K562 (cell line): ENCODE measurements around the gene SORBS2. TPM values are rescaled to one million over a fixed set of nuclear protein-coding genes. Genes with fewer than 3 reads are reported as not detected.
A peak's percentile ranks its signal among the peaks of the same experiment; 100 is the strongest.

Experiments
- ATAC-seq: fragments of 200-7000 bp; cut with Tn5 transposase; 3 replicates; pipeline ENCODE4 v1.9.1; 2020; ENCODE audit warnings: moderate library complexity
- BruUV-seq: library from RNA; stranded (reverse); fragments of 400-500 nt; replicated peaks from 2 replicates; lab custom pipeline; 2021; lab: Mats Ljungman, UMichigan
- CTCF ChIA-PET: fragments of 300-600 bp; formaldehyde crosslinking; extraction: SDS; loops from one replicate; lab custom pipeline; 2021; ENCODE audit warnings: low intra/inter-chr PET ratio; lab: Yijun Ruan, JAX
- POLR2A ChIA-PET: fragments of 300-600, 350-650 bp; sonication (Branson Sonifier 250); formaldehyde crosslinking; extraction: SDS; loops from one replicate; lab custom pipeline; 2021; ENCODE audit warnings: antibody characterized with exemption, inconsistent platforms; lab: Yijun Ruan, JAX
- DNase-seq, 4 experiments: peaks; one replicate each; pipeline versions ENCODE4 v3.0.0 to v3.0.0-alpha.2; 2011 to 2018; ENCODE audit warnings: low spot score in 3 of 4, mixed read lengths in 3 of 4; ENCODE audit errors: extremely low read depth in 1 of 4
- FAIRE-seq: peaks from 2 replicates; lab custom pipeline; 2011; peaks lifted over from hg19 to GRCh38; lab: Jason Lieb, UNC
- H2AFZ ChIP-seq: 2 replicates; pipeline ENCODE4 v1.6.0; 2011; ENCODE audit warnings: low read depth, low read length, control low read depth, inconsistent platforms
- H3K27ac ChIP-seq: fragments of 200-600 bp; 3 replicates; pipeline ENCODE4 v1.8.0; 2011; ENCODE audit warnings: low read depth, mild to moderate bottlenecking, control low read depth, inconsistent platforms, low read length, moderate library complexity, mixed read lengths; ENCODE audit errors: extremely low read depth
- H3K27me3 ChIP-seq, 2 experiments: fragments of 300-600 bp in 1 of 2; 2 replicates in 1 of 2; 3 replicates in 1 of 2; pipeline versions ENCODE4 v1.6.0 to v1.8.0; 2011; ENCODE audit warnings: inconsistent platforms in 2 of 2, low read length in 2 of 2, mild to moderate bottlenecking in 1 of 2, mixed read lengths in 1 of 2, moderate library complexity in 1 of 2; ENCODE audit not compliant: control insufficient read depth in 2 of 2, insufficient read depth in 2 of 2
- H3K36me3 ChIP-seq: fragments of 300-600 bp; 3 replicates; pipeline ENCODE4 v1.8.0; 2011; ENCODE audit warnings: mild to moderate bottlenecking, low read length, inconsistent platforms; ENCODE audit not compliant: control insufficient read depth, insufficient read depth
- H3K4me1 ChIP-seq, 2 experiments: fragments of 200-600 bp in 1 of 2; replicated peaks in 1 of 2; 2 replicates in 1 of 2; 3 replicates in 1 of 2; pipeline versions ENCODE4 v1.5.1 to v1.8.0; 2011; ENCODE audit warnings: inconsistent platforms in 2 of 2, low read length in 2 of 2, mild to moderate bottlenecking in 1 of 2, mixed read lengths in 1 of 2, moderate library complexity in 1 of 2; ENCODE audit not compliant: control insufficient read depth in 2 of 2, insufficient read depth in 2 of 2
- H3K4me2 ChIP-seq: 2 replicates; pipeline ENCODE4 v1.6.1; 2011; ENCODE audit warnings: low read length, control low read depth, inconsistent platforms, mixed read lengths; ENCODE audit not compliant: insufficient read depth
- H3K4me3 ChIP-seq: fragments of 200-600 bp; sonication (generic), shearing (Covaris generic); 2 replicates; pipeline ENCODE4 v1.5.1; 2016; ENCODE audit warnings: control low read depth, inconsistent platforms
- H3K79me2 ChIP-seq: fragments of 200-600 bp; 3 replicates; pipeline ENCODE4 v1.8.0; 2011; ENCODE audit warnings: low read length, inconsistent platforms; ENCODE audit not compliant: control insufficient read depth, insufficient read depth
- H3K9ac ChIP-seq, 2 experiments: 2 replicates each; pipeline versions ENCODE4 v1.6.0 to v1.6.1; 2011; ENCODE audit warnings: low read depth in 2 of 2, low read length in 2 of 2, control low read depth in 1 of 2, inconsistent platforms in 1 of 2, mild to moderate bottlenecking in 1 of 2, mixed read lengths in 1 of 2; ENCODE audit not compliant: insufficient read depth in 1 of 2
- H3K9me1 ChIP-seq: one replicate; pipeline ENCODE4 v1.6.0; 2011; ENCODE audit warnings: inconsistent platforms, mild to moderate bottlenecking, low read length, moderate library complexity; ENCODE audit not compliant: control insufficient read depth, insufficient read depth
- H3K9me3 ChIP-seq: replicated peaks from 2 replicates; pipeline ENCODE4 v1.5.1; 2011; ENCODE audit warnings: low read depth, low read length, inconsistent platforms; ENCODE audit not compliant: control insufficient read depth, insufficient read depth
- H4K20me1 ChIP-seq: replicated peaks from 2 replicates; pipeline ENCODE4 v1.6.1; 2011; ENCODE audit warnings: low read length, inconsistent platforms, mixed read lengths; ENCODE audit not compliant: control insufficient read depth, insufficient read depth
- BACH1 ChIP-seq: fragments of 200-800 bp; sonication (Bioruptor generic); IDR thresholded peaks from 2 replicates; pipeline ENCODE4 v1.6.1; 2016; ENCODE audit warnings: missing genetic modification characterization, missing compliant biosample characterization
- CHD4 ChIP-seq: fragments of 200-600 bp; sonication (generic); IDR thresholded peaks from 3 replicates; pipeline ENCODE4 v1.6.1; 2012; ENCODE audit warnings: low read depth, mild to moderate bottlenecking, mixed read lengths, low read length, inconsistent platforms; ENCODE audit not compliant: insufficient read depth, insufficient replicate concordance, poor library complexity, severe bottlenecking
- CTBP1 ChIP-seq: fragments of 450-650 bp; IDR thresholded peaks from 2 replicates; pipeline ENCODE4 v1.6.1; 2016; ENCODE audit warnings: borderline replicate concordance
- DPF2 ChIP-seq: fragments of 450-650 bp; IDR thresholded peaks from 2 replicates; pipeline ENCODE4 v1.6.1; 2016
- EP400 ChIP-seq: fragments of 450-650 bp; IDR thresholded peaks from 2 replicates; pipeline ENCODE4 v1.6.1; 2017; ENCODE audit warnings: antibody characterized with exemption, mild to moderate bottlenecking, moderate library complexity
- L3MBTL2 ChIP-seq: fragments of 450-650 bp; IDR thresholded peaks from 2 replicates; pipeline ENCODE4 v1.6.1; 2016; ENCODE audit warnings: mild to moderate bottlenecking, moderate library complexity
- MAFK ChIP-seq: IDR thresholded peaks from 2 replicates; pipeline ENCODE4 v1.6.1; 2011; ENCODE audit warnings: low read length, improper control_type of control experiment
- NFE2 ChIP-seq: IDR thresholded peaks from 2 replicates; pipeline ENCODE4 v1.6.1; 2014; ENCODE audit warnings: antibody characterized with exemption, low read depth
- OTX1 ChIP-seq: fragments of 450-650 bp; formaldehyde crosslinking; IDR thresholded peaks from 2 replicates; pipeline ENCODE4 v1.4.0; 2022; ENCODE audit warnings: mild to moderate bottlenecking
- RFX1 ChIP-seq: fragments of 450-650 bp; IDR thresholded peaks from 2 replicates; pipeline ENCODE4 v1.6.1; 2016; ENCODE audit warnings: mild to moderate bottlenecking, moderate library complexity
- ZNF316 ChIP-seq: fragments of 450-650 bp; IDR thresholded peaks from 2 replicates; pipeline ENCODE4 v1.6.1; 2016
- WGBS: fragments of 100-300 bp; shearing (Covaris generic); methylation state at CpG from one replicate; pipeline ENCODE4 v1.1.6; 2016; ENCODE audit warnings: low coverage, mixed read lengths; ENCODE audit not compliant: insufficient coverage; ENCODE audit errors: missing lambda C conversion rate; 5-methylcytosine and 5-hydroxymethylcytosine counted together
- in situ Hi-C: fragments of 300-500 bp; cut with MboI; formaldehyde crosslinking; loops from 4 replicates; pipeline ENCODE4 v1.15.0; 2018; ENCODE audit warnings: inconsistent platforms, mixed read lengths
- intact Hi-C: fragments of 100-400 bp; cut with micrococcal nuclease; formaldehyde crosslinking; loops from 2 replicates; pipeline ENCODE4 v1.14.2; 2022
- polyA plus RNA-seq, 8 experiments: library from polyadenylated mRNA; depleted of rRNA in 4 of 8; stranded (reverse) in 5 of 8; unstranded in 3 of 8; fragments of >200 nt; fragmentation: Nextera tagmentation in 2 of 8; fragmentation: Illumina TruSeq in 1 of 8; extraction: Ambion mirVana in 2 of 8; extraction: Trizol in 1 of 8; gene quantifications; 2 replicates each; pipeline versions ENCODE4 v1.2.1 to v1.2.3, GENCODE V29; 2011 to 2014; ENCODE audit warnings: inconsistent platforms in 1 of 8, missing spikeins in 1 of 8
- total RNA-seq, 7 experiments: library from RNA; depleted of rRNA in 6 of 7; stranded (reverse); fragments of >200 nt in 6 of 7; fragmentation: Illumina TruSeq in 2 of 7; extraction: Trizol in 2 of 7; gene quantifications; 2 replicates each; pipeline versions ENCODE4 v1.2.1 to v1.2.3, GENCODE V29; 2011 to 2021; ENCODE audit warnings: low replicate concordance in 1 of 7
- TF ChIP-seq, protein P1 (sequence below): fragments of 200-400 bp; formaldehyde crosslinking; IDR thresholded peaks from 2 replicates; pipeline ENCODE4 v1.6.1; 2017; ENCODE audit warnings: mild to moderate bottlenecking, low read depth, low read length, moderate library complexity
- TF ChIP-seq, protein P2 (sequence below), 2 experiments: fragments of 450-650 bp in 1 of 2; sonication (generic) in 1 of 2; formaldehyde crosslinking in 1 of 2; IDR thresholded peaks in 1 of 2; conservative IDR thresholded peaks in 1 of 2; 2 replicates each; pipeline versions ENCODE4 v1.6.1 to v1.8.1; 2016 to 2023; ENCODE audit warnings: mild to moderate bottlenecking in 2 of 2, moderate library complexity in 2 of 2, inconsistent platforms in 1 of 2, missing genetic modification reagents in 1 of 2
- TF ChIP-seq, protein P3 (sequence below): fragments of 450-650 bp; IDR thresholded peaks from one replicate; pipeline ENCODE4 v1.6.1; 2018; ENCODE audit warnings: mild to moderate bottlenecking, moderate library complexity; ENCODE audit not compliant: partially characterized antibody
- TF ChIP-seq, protein P4 (sequence below): fragments of 450-650 bp; IDR thresholded peaks from 2 replicates; pipeline ENCODE4 v1.6.1; 2016

Gene SORBS2
- total and polyA plus RNA-seq, 9 of the 15 experiments (the other 6 are each of a cell fraction or from before 2014, with no cell fraction given), result 0.29 TPM; not detected in 8

DNA sequence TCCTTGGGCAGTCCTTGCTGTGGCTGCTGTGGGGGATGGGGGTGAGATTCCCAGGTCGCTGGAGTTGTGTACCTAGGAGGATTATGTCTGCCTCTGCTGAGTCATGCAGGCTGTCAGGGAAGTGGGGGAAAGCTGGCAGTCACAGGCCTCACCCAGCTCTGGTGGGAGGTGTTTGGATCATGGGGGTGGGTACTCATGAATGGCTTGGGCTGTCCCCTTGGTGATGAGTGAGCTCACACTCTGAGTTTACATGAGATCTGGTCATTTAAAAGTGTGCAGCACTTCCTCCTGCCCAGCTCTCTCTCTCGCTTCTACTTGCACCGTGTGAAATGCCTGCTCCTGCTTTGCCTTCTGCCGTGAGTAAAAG lies 252.1 kb downstream of the SORBS2 start:
- Histone ChIP-seq H3K4me2 (peak overlapping the region; percentile 49), H3K9me1 (no peaks in the 10 kb centered on the region), H3K79me2 (no peaks in the 10 kb centered on the region), H3K27ac (peak overlapping the region; percentile 22; the same call in 1 of the 3 replicates), H3K9ac (no peak overlapping the region), H3K9me3 (no peaks in the 10 kb centered on the region), H4K20me1 (no peaks in the 10 kb centered on the region), H3K27me3 (peaks cover under 1 to 5% of the 10 kb centered on the region in 2 experiments; a peak in 3 of 5 replicates), H3K4me3 (no peak overlapping the region), H3K4me1 (peaks cover 0 to 4% of the 10 kb centered on the region in 2 experiments; a peak in 3 of 5 replicates), H2AFZ (peak overlapping the region; percentile 70; the same call in 1 of the 2 replicates), H3K36me3 (no peaks in the 10 kb centered on the region)
- peak in 1 of 4 experiments; percentile 37 for DNase-seq
- ChIA-PET POLR2A (interaction anchor here (0.5 to 1.1 kb wide), 3 partner anchors 12 to 1281 kb away, joined by 3 read pairs; no protein-coding TSS in a partner anchor), CTCF (no interaction called here)
- intact Hi-C loops (no loop called here), in situ Hi-C loops (no loop called here)
- peak; percentile 67 for ATAC-seq
- FAIRE-seq, result no peak
- BruUV-seq, result no TSS peak
- WGBS, result 11% methylated on average over 4 of the region's 4 CpGs
- TF ChIP-seq, protein P1, sequence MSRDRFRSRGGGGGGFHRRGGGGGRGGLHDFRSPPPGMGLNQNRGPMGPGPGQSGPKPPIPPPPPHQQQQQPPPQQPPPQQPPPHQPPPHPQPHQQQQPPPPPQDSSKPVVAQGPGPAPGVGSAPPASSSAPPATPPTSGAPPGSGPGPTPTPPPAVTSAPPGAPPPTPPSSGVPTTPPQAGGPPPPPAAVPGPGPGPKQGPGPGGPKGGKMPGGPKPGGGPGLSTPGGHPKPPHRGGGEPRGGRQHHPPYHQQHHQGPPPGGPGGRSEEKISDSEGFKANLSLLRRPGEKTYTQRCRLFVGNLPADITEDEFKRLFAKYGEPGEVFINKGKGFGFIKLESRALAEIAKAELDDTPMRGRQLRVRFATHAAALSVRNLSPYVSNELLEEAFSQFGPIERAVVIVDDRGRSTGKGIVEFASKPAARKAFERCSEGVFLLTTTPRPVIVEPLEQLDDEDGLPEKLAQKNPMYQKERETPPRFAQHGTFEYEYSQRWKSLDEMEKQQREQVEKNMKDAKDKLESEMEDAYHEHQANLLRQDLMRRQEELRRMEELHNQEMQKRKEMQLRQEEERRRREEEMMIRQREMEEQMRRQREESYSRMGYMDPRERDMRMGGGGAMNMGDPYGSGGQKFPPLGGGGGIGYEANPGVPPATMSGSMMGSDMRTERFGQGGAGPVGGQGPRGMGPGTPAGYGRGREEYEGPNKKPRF, result no peak
- peak; percentile 71 for TF ChIP-seq BACH1 (tag)
- TF ChIP-seq, protein P2, sequence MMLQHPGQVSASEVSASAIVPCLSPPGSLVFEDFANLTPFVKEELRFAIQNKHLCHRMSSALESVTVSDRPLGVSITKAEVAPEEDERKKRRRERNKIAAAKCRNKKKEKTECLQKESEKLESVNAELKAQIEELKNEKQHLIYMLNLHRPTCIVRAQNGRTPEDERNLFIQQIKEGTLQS (IDR thresholded peaks at IDR 0.05), result peak; percentile 57; the same call in 1 of the 2 replicates
- TF ChIP-seq, protein P2 (CRISPR knock-in tag; conservative IDR thresholded peaks at IDR 0.05), result no peak
- TF ChIP-seq, protein P3, sequence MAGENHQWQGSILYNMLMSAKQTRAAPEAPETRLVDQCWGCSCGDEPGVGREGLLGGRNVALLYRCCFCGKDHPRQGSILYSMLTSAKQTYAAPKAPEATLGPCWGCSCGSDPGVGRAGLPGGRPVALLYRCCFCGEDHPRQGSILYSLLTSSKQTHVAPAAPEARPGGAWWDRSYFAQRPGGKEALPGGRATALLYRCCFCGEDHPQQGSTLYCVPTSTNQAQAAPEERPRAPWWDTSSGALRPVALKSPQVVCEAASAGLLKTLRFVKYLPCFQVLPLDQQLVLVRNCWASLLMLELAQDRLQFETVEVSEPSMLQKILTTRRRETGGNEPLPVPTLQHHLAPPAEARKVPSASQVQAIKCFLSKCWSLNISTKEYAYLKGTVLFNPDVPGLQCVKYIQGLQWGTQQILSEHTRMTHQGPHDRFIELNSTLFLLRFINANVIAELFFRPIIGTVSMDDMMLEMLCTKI, result no peak
- TF ChIP-seq NFE2, result peak; percentile 86
- 0 out of 2 replicates have a peak, but pooled peaks have one; percentile 23 for TF ChIP-seq L3MBTL2
- peak; percentile 65 for TF ChIP-seq ZNF316
- TF ChIP-seq MAFK, result peak; percentile 54; the same call in 1 of the 2 replicates
- 0 out of 2 replicates have a peak, but pooled peaks have one; percentile 14 for TF ChIP-seq CTBP1
- TF ChIP-seq OTX1 (CRISPR knock-in tag), result no peak
- TF ChIP-seq EP400, result 0 out of 2 replicates have a peak, but pooled peaks have one; percentile 15
- TF ChIP-seq RFX1, result peak; percentile 43
- no peak for TF ChIP-seq CHD4
- TF ChIP-seq, protein P4, sequence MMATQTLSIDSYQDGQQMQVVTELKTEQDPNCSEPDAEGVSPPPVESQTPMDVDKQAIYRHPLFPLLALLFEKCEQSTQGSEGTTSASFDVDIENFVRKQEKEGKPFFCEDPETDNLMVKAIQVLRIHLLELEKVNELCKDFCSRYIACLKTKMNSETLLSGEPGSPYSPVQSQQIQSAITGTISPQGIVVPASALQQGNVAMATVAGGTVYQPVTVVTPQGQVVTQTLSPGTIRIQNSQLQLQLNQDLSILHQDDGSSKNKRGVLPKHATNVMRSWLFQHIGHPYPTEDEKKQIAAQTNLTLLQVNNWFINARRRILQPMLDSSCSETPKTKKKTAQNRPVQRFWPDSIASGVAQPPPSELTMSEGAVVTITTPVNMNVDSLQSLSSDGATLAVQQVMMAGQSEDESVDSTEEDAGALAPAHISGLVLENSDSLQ, result peak; percentile 30; the same call in 1 of the 2 replicates
- 0 out of 2 replicates have a peak, but pooled peaks have one; percentile 40 for TF ChIP-seq DPF2
